ENCODE data around the gene LSM3.

- TF ChIP-seq KDM1A (IDR thresholded peaks at IDR 0.05) = no peak
- no peak for TF ChIP-seq CHAMP1 (IDR thresholded peaks at IDR 0.05)
- TF ChIP-seq, protein P1, sequence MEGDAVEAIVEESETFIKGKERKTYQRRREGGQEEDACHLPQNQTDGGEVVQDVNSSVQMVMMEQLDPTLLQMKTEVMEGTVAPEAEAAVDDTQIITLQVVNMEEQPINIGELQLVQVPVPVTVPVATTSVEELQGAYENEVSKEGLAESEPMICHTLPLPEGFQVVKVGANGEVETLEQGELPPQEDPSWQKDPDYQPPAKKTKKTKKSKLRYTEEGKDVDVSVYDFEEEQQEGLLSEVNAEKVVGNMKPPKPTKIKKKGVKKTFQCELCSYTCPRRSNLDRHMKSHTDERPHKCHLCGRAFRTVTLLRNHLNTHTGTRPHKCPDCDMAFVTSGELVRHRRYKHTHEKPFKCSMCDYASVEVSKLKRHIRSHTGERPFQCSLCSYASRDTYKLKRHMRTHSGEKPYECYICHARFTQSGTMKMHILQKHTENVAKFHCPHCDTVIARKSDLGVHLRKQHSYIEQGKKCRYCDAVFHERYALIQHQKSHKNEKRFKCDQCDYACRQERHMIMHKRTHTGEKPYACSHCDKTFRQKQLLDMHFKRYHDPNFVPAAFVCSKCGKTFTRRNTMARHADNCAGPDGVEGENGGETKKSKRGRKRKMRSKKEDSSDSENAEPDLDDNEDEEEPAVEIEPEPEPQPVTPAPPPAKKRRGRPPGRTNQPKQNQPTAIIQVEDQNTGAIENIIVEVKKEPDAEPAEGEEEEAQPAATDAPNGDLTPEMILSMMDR (IDR thresholded peaks at IDR 0.05 in 2 of 3, conservative IDR thresholded peaks at IDR 0.05 in 1 of 3; ENCODE audit: insufficient read depth in 2 of 3, low read depth in 1 of 3, low read length in 3 of 3) = no peak
- TF ChIP-seq JUNB (CRISPR knock-in tag; conservative IDR thresholded peaks at IDR 0.05) = no peak
- no peak for TF ChIP-seq NONO (IDR thresholded peaks at IDR 0.05; ENCODE audit: low read depth in 2 of 2, low read length in 1 of 2)
These were observed 44.3 kb upstream of the LSM3 start for GRCh38 chr3:14134291-14134690.

Data from K562 (cell line).